IMR-90 (cell line): ENCODE results near the gene PPARG. TPM values are rescaled to one million over a fixed set of nuclear protein-coding genes. Genes with fewer than 3 reads are reported as not detected.

Experiments used
- ATAC-seq: fragments of 200-7000 bp; cut with Tn5 transposase; 2 replicates; pipeline ENCODE4 v1.9.1; 2020; ENCODE audit warnings: low read depth, mild to moderate bottlenecking, moderate library complexity
- BruUV-seq: library from RNA; stranded (reverse); fragments of 400-500 nt; replicated peaks from 2 replicates; lab custom pipeline; 2021; lab: Mats Ljungman, UMichigan
- CTCF ChIA-PET: fragments of 300-600 bp; formaldehyde crosslinking; extraction: SDS; loops from one replicate; lab custom pipeline; 2021; ENCODE audit warnings: antibody characterized with exemption; lab: Yijun Ruan, JAX
- POLR2A ChIA-PET: fragments of 300-600 bp; sonication (Branson Sonifier 250); formaldehyde crosslinking; loops from one replicate; lab custom pipeline; 2022; ENCODE audit warnings: antibody characterized with exemption; ENCODE audit not compliant: unreplicated experiment; lab: Charles Lee
- DNase-seq: peaks from one replicate; pipeline ENCODE4 v3.0.0; 2013
- H2AFZ ChIP-seq: replicated peaks from 2 replicates; pipeline ENCODE3; 2013; ENCODE audit warnings: low read length, mild to moderate bottlenecking; ENCODE audit not compliant: poor library complexity
- H2AK5ac ChIP-seq: 2 replicates; pipeline ENCODE4 v1.6.1; 2013; ENCODE audit warnings: low read depth, low read length, inconsistent platforms
- H2AK9ac ChIP-seq: replicated peaks from 2 replicates; pipeline ENCODE3; 2013; ENCODE audit warnings: mild to moderate bottlenecking, low read depth, low read length, moderate library complexity; ENCODE audit not compliant: poor library complexity
- H2BK120ac ChIP-seq: 2 replicates; pipeline ENCODE4 v1.6.1; 2013; ENCODE audit warnings: low read depth, low read length, inconsistent platforms
- H2BK15ac ChIP-seq: 3 replicates; pipeline ENCODE4 v1.6.1; 2013; ENCODE audit warnings: low read depth, low read length, inconsistent platforms
- H2BK20ac ChIP-seq: 2 replicates; pipeline ENCODE4 v1.6.1; 2013; ENCODE audit warnings: low read depth, mild to moderate bottlenecking, inconsistent platforms, low read length, moderate library complexity
- H2BK5ac ChIP-seq: 2 replicates; pipeline ENCODE4 v1.6.1; 2013; ENCODE audit warnings: mild to moderate bottlenecking, low read depth, low read length, inconsistent platforms; ENCODE audit not compliant: poor library complexity, severe bottlenecking
- H3K14ac ChIP-seq: replicated peaks from 2 replicates; pipeline ENCODE4 v1.6.1; 2013; ENCODE audit warnings: low read depth, low read length, inconsistent platforms
- H3K18ac ChIP-seq: 2 replicates; pipeline ENCODE4 v1.6.1; 2013; ENCODE audit warnings: low read depth, low read length, control low read depth
- H3K23ac ChIP-seq: 2 replicates; pipeline ENCODE4 v1.6.1; 2013; ENCODE audit warnings: low read depth, low read length, inconsistent platforms
- H3K27ac ChIP-seq: 2 replicates; pipeline ENCODE4 v1.5.1; 2013; ENCODE audit warnings: mild to moderate bottlenecking, control low read depth, low read length; ENCODE audit not compliant: insufficient read depth
- H3K27me3 ChIP-seq: 2 replicates; pipeline ENCODE4 v1.6.1; 2013; ENCODE audit warnings: low read length; ENCODE audit not compliant: control insufficient read depth, insufficient read depth
- H3K36me3 ChIP-seq: 2 replicates; pipeline ENCODE4 v1.6.1; 2013; ENCODE audit warnings: low read length, mixed read lengths; ENCODE audit not compliant: control insufficient read depth, insufficient read depth
- H3K4ac ChIP-seq: 2 replicates; pipeline ENCODE4 v1.6.1; 2013; ENCODE audit warnings: low read depth, low read length, inconsistent platforms
- H3K4me1 ChIP-seq: 2 replicates; pipeline ENCODE4 v1.6.1; 2013; ENCODE audit warnings: low read length, mixed read lengths; ENCODE audit not compliant: control insufficient read depth, insufficient read depth
- H3K4me2 ChIP-seq: 2 replicates; pipeline ENCODE4 v1.6.1; 2013; ENCODE audit warnings: low read depth, mild to moderate bottlenecking, control low read depth, low read length, moderate library complexity
- H3K4me3 ChIP-seq: 2 replicates; pipeline ENCODE4 v1.5.1; 2013; ENCODE audit warnings: low read depth, mild to moderate bottlenecking, control low read depth, low read length, moderate library complexity; ENCODE audit not compliant: insufficient read depth
- H3K56ac ChIP-seq: 2 replicates; pipeline ENCODE4 v1.6.1; 2013; ENCODE audit warnings: low read length, inconsistent platforms; ENCODE audit not compliant: insufficient read depth; ENCODE audit errors: extremely low read depth
- H3K79me1 ChIP-seq, 2 experiments: 2 replicates each; pipeline ENCODE4 v1.6.1; 2013; ENCODE audit warnings: low read length in 2 of 2, inconsistent platforms in 1 of 2, low read depth in 1 of 2
- H3K9ac ChIP-seq: 2 replicates; pipeline ENCODE4 v1.6.1; 2013; ENCODE audit warnings: low read depth, low read length, control low read depth
- H3K9me1 ChIP-seq: 2 replicates; pipeline ENCODE4 v1.6.1; 2013; ENCODE audit warnings: low read length, inconsistent platforms; ENCODE audit not compliant: insufficient read depth
- H3K9me3 ChIP-seq: 2 replicates; pipeline ENCODE4 v1.6.1; 2013; ENCODE audit warnings: low read length; ENCODE audit not compliant: control insufficient read depth, insufficient read depth
- H4K20me1 ChIP-seq: 2 replicates; pipeline ENCODE4 v1.6.1; 2013; ENCODE audit warnings: low read length, inconsistent platforms; ENCODE audit not compliant: insufficient read depth
- H4K5ac ChIP-seq: 2 replicates; pipeline ENCODE4 v1.6.1; 2013; ENCODE audit warnings: mild to moderate bottlenecking, low read depth, low read length, control low read depth
- H4K8ac ChIP-seq, 2 experiments: 2 replicates each; pipeline ENCODE4 v1.6.1; 2013; ENCODE audit warnings: low read depth in 2 of 2, low read length in 2 of 2, control low read depth in 1 of 2, inconsistent platforms in 1 of 2
- H4K91ac ChIP-seq: 2 replicates; pipeline ENCODE4 v1.6.1; 2013; ENCODE audit warnings: low read depth, low read length, inconsistent platforms; ENCODE audit not compliant: insufficient read depth
- BHLHE40 ChIP-seq: fragments of 150-350 bp; IDR thresholded peaks from 2 replicates; pipeline ENCODE4 v1.6.1; 2016; ENCODE audit warnings: mild to moderate bottlenecking, low read depth, low read length
- CEBPB ChIP-seq: IDR thresholded peaks from 2 replicates; pipeline ENCODE4 v1.6.1; 2012; ENCODE audit warnings: low read depth, low read length, improper control_type of control experiment
- CHD1 ChIP-seq: IDR thresholded peaks from 2 replicates; pipeline ENCODE4 v1.6.1; 2012; ENCODE audit warnings: low read depth, low read length, improper control_type of control experiment
- FOS ChIP-seq: fragments of 150-350 bp; IDR thresholded peaks from 2 replicates; pipeline ENCODE4 v1.6.1; 2016; ENCODE audit warnings: low read depth, low read length
- MAFK ChIP-seq: IDR thresholded peaks from 2 replicates; pipeline ENCODE4 v1.6.1; 2012; ENCODE audit warnings: low read depth, low read length, improper control_type of control experiment
- MAZ ChIP-seq: IDR thresholded peaks from 2 replicates; pipeline ENCODE4 v1.6.1; 2012; ENCODE audit warnings: low read depth, mild to moderate bottlenecking, low read length, improper control_type of control experiment, moderate library complexity, borderline replicate concordance
- MXI1 ChIP-seq: IDR thresholded peaks from 2 replicates; pipeline ENCODE4 v1.6.1; 2012; ENCODE audit warnings: low read depth, mild to moderate bottlenecking, low read length, moderate library complexity, borderline replicate concordance
- NFE2L2 ChIP-seq: fragments of 150-350 bp; IDR thresholded peaks from 2 replicates; pipeline ENCODE4 v1.6.1; 2016; ENCODE audit warnings: low read depth, mild to moderate bottlenecking, low read length
- POLR2A ChIP-seq: IDR thresholded peaks from 2 replicates; pipeline ENCODE4 v1.6.1; 2012; ENCODE audit warnings: mild to moderate bottlenecking, low read depth, low read length
- RCOR1 ChIP-seq: IDR thresholded peaks from 2 replicates; pipeline ENCODE4 v1.6.1; 2012; ENCODE audit warnings: mild to moderate bottlenecking, low read length, improper control_type of control experiment; ENCODE audit not compliant: insufficient replicate concordance
- RFX5 ChIP-seq: IDR thresholded peaks from 2 replicates; pipeline ENCODE4 v1.8.0; 2012; ENCODE audit warnings: low read depth, mild to moderate bottlenecking, low read length, moderate library complexity
- SMC3 ChIP-seq: fragments of 150-350 bp; IDR thresholded peaks from 2 replicates; pipeline ENCODE4 v1.6.1; 2016; ENCODE audit warnings: low read depth, mild to moderate bottlenecking, antibody characterized with exemption, low read length, moderate library complexity
- WGBS, 2 experiments: methylation state at CpG; one replicate each; pipeline versions ENCODE4 v1.1.5 to v1.1.7; 2013; ENCODE audit warnings: missing lambda C conversion rate in 2 of 2; ENCODE audit not compliant: insufficient read length in 1 of 2; ENCODE audit errors: extremely low coverage in 2 of 2; 5-methylcytosine and 5-hydroxymethylcytosine counted together
- dilution Hi-C: fragments of 300-500 bp; cut with HindIII; formaldehyde crosslinking; loops from one replicate; pipeline ENCODE4 v1.14.3; 2018; ENCODE audit warnings: low sequenced_read_pairs; ENCODE audit not compliant: unreplicated experiment
- in situ Hi-C: fragments of 300-500 bp; cut with MboI; formaldehyde crosslinking; loops from 3 replicates; pipeline ENCODE4 v1.14.3; 2019; ENCODE audit warnings: low sequenced_read_pairs, inconsistent platforms, mixed read lengths
- intact Hi-C: fragments of 100-400 bp; cut with micrococcal nuclease; formaldehyde crosslinking; loops from 2 replicates; pipeline ENCODE4 v1.10.0; 2022
- polyA plus RNA-seq, 3 experiments: library from polyadenylated mRNA; depleted of rRNA; stranded (reverse); fragments of >200 nt; gene quantifications; 2 replicates each; pipeline ENCODE4 v1.2.3, GENCODE V29; 2012; ENCODE audit warnings: low replicate concordance in 1 of 3
- total RNA-seq: library from RNA; depleted of rRNA; stranded (reverse); fragments of >200 nt; gene quantifications from 2 replicates; pipeline ENCODE4 v1.2.3, GENCODE V29; 2012
- TF ChIP-seq, protein P1 (sequence below): fragments of 150-350 bp; IDR thresholded peaks from 2 replicates; pipeline ENCODE4 v1.6.1; 2016; ENCODE audit warnings: low read depth, mild to moderate bottlenecking, low read length, moderate library complexity, borderline replicate concordance
- TF ChIP-seq, protein P2 (sequence below): fragments of 150-350 bp; IDR thresholded peaks from 2 replicates; pipeline ENCODE4 v1.6.1; 2017; ENCODE audit warnings: mild to moderate bottlenecking, antibody characterized with exemption, low read length, low read depth
- TF ChIP-seq, protein P3 (sequence below): conservative IDR thresholded peaks from 2 replicates; pipeline ENCODE4 v1.5.1; 2012; ENCODE audit warnings: mild to moderate bottlenecking, low read depth, low read length, improper control_type of control experiment

Gene PPARG
- total and polyA plus RNA-seq, 2 of the 4 experiments (the other 2 are of a cell fraction), result 11.2 to 23.8 TPM

DNA sequence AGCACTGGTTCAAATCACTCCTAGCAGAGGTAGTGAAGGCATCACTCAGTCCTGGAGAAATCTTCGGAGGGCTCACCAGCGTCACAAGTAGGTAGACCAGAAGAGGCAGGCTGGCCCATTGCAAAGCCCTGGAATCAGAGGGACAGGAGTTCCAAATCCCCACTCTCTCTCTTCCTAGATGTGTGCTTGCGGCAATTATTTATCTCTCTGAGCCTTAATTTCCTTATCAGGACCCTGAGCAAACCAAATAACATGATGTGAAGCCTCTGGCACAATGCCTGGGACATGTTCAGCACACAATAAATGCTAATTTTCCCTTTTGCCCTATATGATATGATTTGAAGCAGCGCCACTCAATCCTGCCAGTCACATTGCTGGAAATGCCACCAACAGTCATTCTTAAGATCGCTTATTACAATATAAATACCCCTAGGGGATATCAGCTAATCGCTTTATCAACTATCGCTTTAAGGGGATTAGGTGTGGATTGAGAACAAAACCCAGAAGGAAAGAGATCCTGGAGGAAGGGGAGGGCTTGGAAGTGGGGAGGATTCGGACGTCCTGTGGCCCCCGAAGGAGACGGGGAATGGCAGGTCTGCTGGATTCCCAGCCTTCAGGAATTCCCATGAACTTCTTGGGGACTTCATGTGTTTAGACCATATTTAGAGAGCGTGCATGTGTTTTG, 135.9 kb downstream of the PPARG start:
- Histone ChIP-seq H2AK9ac (no peak overlapping the region), H2BK120ac (peak overlapping the region; percentile 56), H2AFZ (no peak overlapping the region), H3K4me3 (no peak overlapping the region), H3K4me1 (peaks cover 12% of the 10 kb centered on the region), H3K18ac (no peak overlapping the region; the same call in 1 of the 2 replicates), H3K79me1 (no peaks in the 10 kb centered on the region), H4K91ac (peak overlapping the region; percentile 4; the same call in 1 of the 2 replicates), H2AK5ac (no peak overlapping the region), H3K4ac (peak overlapping the region; percentile 31), H3K23ac (no peak overlapping the region), H3K56ac (no peak overlapping the region), H4K20me1 (no peaks in the 10 kb centered on the region), H4K8ac (peak overlapping the region; percentile 24 to 55; a peak in 2 of 4 replicates), H2BK15ac (peak overlapping the region; percentile 74; the same call in 1 of the 3 replicates), H3K9me3 (no peaks in the 10 kb centered on the region), H3K14ac (no peak overlapping the region), H2BK5ac (no peak overlapping the region), H2BK20ac (no peak overlapping the region), H3K4me2 (no peak overlapping the region; the same call in 1 of the 2 replicates), H4K5ac (no peak overlapping the region; the same call in 1 of the 2 replicates), H3K9me1 (no peaks in the 10 kb centered on the region), H3K27ac (peak overlapping the region; percentile 37; the same call in 1 of the 2 replicates), H3K9ac (no peak overlapping the region), H3K27me3 (no peaks in the 10 kb centered on the region), H3K36me3 (peaks cover 6% of the 10 kb centered on the region; the same call in 1 of the 2 replicates)
- 96% methylated on average over 3 of the region's 12 CpGs; no CpG with 5 or more reads in 1 of the 2 experiments for WGBS, 2 experiments
- ChIA-PET POLR2A (no interaction called here), CTCF (no interaction called here)
- no TSS peak for BruUV-seq
- dilution Hi-C loops, result no loop called here
- ATAC-seq (no peak), DNase-seq (no peak)
- intact Hi-C loops, result no loop called here
- in situ Hi-C loops, result no loop called here
- TF ChIP-seq, protein P1, sequence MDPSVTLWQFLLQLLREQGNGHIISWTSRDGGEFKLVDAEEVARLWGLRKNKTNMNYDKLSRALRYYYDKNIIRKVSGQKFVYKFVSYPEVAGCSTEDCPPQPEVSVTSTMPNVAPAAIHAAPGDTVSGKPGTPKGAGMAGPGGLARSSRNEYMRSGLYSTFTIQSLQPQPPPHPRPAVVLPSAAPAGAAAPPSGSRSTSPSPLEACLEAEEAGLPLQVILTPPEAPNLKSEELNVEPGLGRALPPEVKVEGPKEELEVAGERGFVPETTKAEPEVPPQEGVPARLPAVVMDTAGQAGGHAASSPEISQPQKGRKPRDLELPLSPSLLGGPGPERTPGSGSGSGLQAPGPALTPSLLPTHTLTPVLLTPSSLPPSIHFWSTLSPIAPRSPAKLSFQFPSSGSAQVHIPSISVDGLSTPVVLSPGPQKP, result no peak
- TF ChIP-seq POLR2A (no peak), RCOR1 (no peak), BHLHE40 (no peak), MXI1 (no peak), NFE2L2 (no peak), MAZ (no peak), CHD1 (no peak), SMC3 (no peak), FOS (no peak), MAFK (no peak), RFX5 (no peak), CEBPB (no peak)
- TF ChIP-seq, protein P2, sequence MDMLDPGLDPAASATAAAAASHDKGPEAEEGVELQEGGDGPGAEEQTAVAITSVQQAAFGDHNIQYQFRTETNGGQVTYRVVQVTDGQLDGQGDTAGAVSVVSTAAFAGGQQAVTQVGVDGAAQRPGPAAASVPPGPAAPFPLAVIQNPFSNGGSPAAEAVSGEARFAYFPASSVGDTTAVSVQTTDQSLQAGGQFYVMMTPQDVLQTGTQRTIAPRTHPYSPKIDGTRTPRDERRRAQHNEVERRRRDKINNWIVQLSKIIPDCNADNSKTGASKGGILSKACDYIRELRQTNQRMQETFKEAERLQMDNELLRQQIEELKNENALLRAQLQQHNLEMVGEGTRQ, result no peak
- TF ChIP-seq, protein P3, sequence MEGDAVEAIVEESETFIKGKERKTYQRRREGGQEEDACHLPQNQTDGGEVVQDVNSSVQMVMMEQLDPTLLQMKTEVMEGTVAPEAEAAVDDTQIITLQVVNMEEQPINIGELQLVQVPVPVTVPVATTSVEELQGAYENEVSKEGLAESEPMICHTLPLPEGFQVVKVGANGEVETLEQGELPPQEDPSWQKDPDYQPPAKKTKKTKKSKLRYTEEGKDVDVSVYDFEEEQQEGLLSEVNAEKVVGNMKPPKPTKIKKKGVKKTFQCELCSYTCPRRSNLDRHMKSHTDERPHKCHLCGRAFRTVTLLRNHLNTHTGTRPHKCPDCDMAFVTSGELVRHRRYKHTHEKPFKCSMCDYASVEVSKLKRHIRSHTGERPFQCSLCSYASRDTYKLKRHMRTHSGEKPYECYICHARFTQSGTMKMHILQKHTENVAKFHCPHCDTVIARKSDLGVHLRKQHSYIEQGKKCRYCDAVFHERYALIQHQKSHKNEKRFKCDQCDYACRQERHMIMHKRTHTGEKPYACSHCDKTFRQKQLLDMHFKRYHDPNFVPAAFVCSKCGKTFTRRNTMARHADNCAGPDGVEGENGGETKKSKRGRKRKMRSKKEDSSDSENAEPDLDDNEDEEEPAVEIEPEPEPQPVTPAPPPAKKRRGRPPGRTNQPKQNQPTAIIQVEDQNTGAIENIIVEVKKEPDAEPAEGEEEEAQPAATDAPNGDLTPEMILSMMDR, result no peak
